GM23338 (cell line): ENCODE measurements around the gene CTNNA2. TPM values are rescaled to one million over a fixed set of nuclear protein-coding genes. Genes with fewer than 3 reads are reported as not detected.

Source experiments
- ATAC-seq: fragments of 200-7000 bp; cut with Tn5 transposase; 3 replicates; pipeline ENCODE4 v1.9.1; 2020
- DNase-seq: peaks from one replicate; pipeline ENCODE4 v3.0.0-alpha.2; 2015; ENCODE audit warnings: low spot score
- H2AFZ ChIP-seq: fragments of 200-600 bp; sonication (generic); 2 replicates; pipeline ENCODE4 v1.8.0; 2016; ENCODE audit warnings: antibody characterized with exemption, mild to moderate bottlenecking, moderate library complexity
- H3F3A ChIP-seq: fragments of 200-600 bp; sonication (generic); replicated peaks from 2 replicates; pipeline ENCODE4 v1.8.0; 2017; ENCODE audit warnings: antibody characterized with exemption, mixed run types, low read depth
- H3K27ac ChIP-seq: fragments of 200-600 bp; sonication (generic); 2 replicates; pipeline ENCODE4 v1.6.1; 2016; ENCODE audit warnings: low read depth
- H3K27me3 ChIP-seq: fragments of 200-600 bp; sonication (generic); 2 replicates; pipeline ENCODE4 v1.8.0; 2016; ENCODE audit warnings: mild to moderate bottlenecking, mixed run types, moderate library complexity; ENCODE audit not compliant: insufficient read depth
- H3K36me3 ChIP-seq: fragments of 200-600 bp; sonication (generic); 2 replicates; pipeline ENCODE4 v1.8.0; 2016; ENCODE audit warnings: mild to moderate bottlenecking; ENCODE audit not compliant: insufficient read depth
- H3K4me1 ChIP-seq: fragments of 200-600 bp; sonication (generic); 2 replicates; pipeline ENCODE4 v1.8.0; 2016; ENCODE audit warnings: mild to moderate bottlenecking, moderate library complexity; ENCODE audit not compliant: insufficient read depth
- H3K4me2 ChIP-seq: fragments of 200-600 bp; sonication (generic); 2 replicates; pipeline ENCODE4 v1.7.1; 2017; ENCODE audit warnings: mixed run types
- H3K4me3 ChIP-seq: fragments of 200-600 bp; sonication (generic); 2 replicates; pipeline ENCODE4 v1.6.1; 2016; ENCODE audit warnings: mixed run types
- H3K79me2 ChIP-seq: fragments of 200-600 bp; sonication (generic); replicated peaks from 2 replicates; pipeline ENCODE4 v1.8.0; 2017; ENCODE audit warnings: mild to moderate bottlenecking; ENCODE audit not compliant: insufficient read depth
- H3K9me2 ChIP-seq: fragments of 200-600 bp; sonication (generic); 2 replicates; pipeline ENCODE4 v1.8.0; 2017; ENCODE audit not compliant: insufficient read depth
- H4K20me1 ChIP-seq: fragments of 200-600 bp; sonication (generic); replicated peaks from 2 replicates; pipeline ENCODE4 v1.8.0; 2017; ENCODE audit warnings: mild to moderate bottlenecking; ENCODE audit not compliant: insufficient read depth
- H3K27ac Mint-ChIP-seq: 2 replicates; pipeline ENCODE4 v1.8.0; 2020; ENCODE audit warnings: inconsistent platforms, mild to moderate bottlenecking, moderate library complexity, mixed read lengths
- H3K27me3 Mint-ChIP-seq: 3 replicates; pipeline ENCODE4 v1.8.0; 2022; ENCODE audit warnings: low read depth, mild to moderate bottlenecking, moderate library complexity, mixed read lengths, inconsistent platforms; ENCODE audit not compliant: insufficient read depth, poor library complexity
- H3K36me3 Mint-ChIP-seq: 3 replicates; pipeline ENCODE4 v1.8.0; 2021; ENCODE audit warnings: low read depth, mild to moderate bottlenecking, inconsistent platforms, moderate library complexity, mixed read lengths
- H3K4me1 Mint-ChIP-seq: 3 replicates; pipeline ENCODE4 v1.8.0; 2020; ENCODE audit warnings: mild to moderate bottlenecking, inconsistent platforms, mixed read lengths
- H3K4me3 Mint-ChIP-seq: 3 replicates; pipeline ENCODE4 v1.8.0; 2021; ENCODE audit warnings: moderate library complexity, mild to moderate bottlenecking, inconsistent platforms, mixed read lengths
- H3K9me3 Mint-ChIP-seq: 3 replicates; pipeline ENCODE4 v1.8.0; 2020; ENCODE audit warnings: moderate library complexity, mild to moderate bottlenecking, inconsistent platforms, mixed read lengths
- CREB1 ChIP-seq: fragments of 250-450 bp; sonication (Bioruptor Pico); IDR thresholded peaks from 2 replicates; pipeline ENCODE4 v1.5.0; 2020; ENCODE audit warnings: low read depth, mild to moderate bottlenecking, moderate library complexity
- ETS1 ChIP-seq: IDR thresholded peaks from 2 replicates; pipeline ENCODE4 v1.6.1; 2016; ENCODE audit warnings: antibody characterized with exemption
- EZH2 ChIP-seq: fragments of 200-600 bp; sonication (generic); IDR thresholded peaks from one replicate; pipeline ENCODE4 v1.8.0; 2017; ENCODE audit warnings: antibody characterized with exemption, mild to moderate bottlenecking, low read depth; ENCODE audit not compliant: unreplicated experiment
- JUNB ChIP-seq: IDR thresholded peaks from one replicate; pipeline ENCODE4 v1.6.1; 2016; ENCODE audit warnings: antibody characterized with exemption; ENCODE audit not compliant: unreplicated experiment
- NANOG ChIP-seq: IDR thresholded peaks from 2 replicates; pipeline ENCODE4 v1.6.1; 2016; ENCODE audit warnings: antibody characterized with exemption, borderline replicate concordance
- ZNF114 ChIP-seq: fragments of 250-450 bp; sonication (Bioruptor Pico); IDR thresholded peaks from 2 replicates; pipeline ENCODE4 v1.5.0; 2020; ENCODE audit warnings: mild to moderate bottlenecking, moderate library complexity
- ZNF331 ChIP-seq: fragments of 250-450 bp; sonication (Bioruptor Pico); IDR thresholded peaks from 2 replicates; pipeline ENCODE4 v1.5.0; 2020; ENCODE audit warnings: low read depth, mild to moderate bottlenecking, moderate library complexity
- ZNF462 ChIP-seq: fragments of 250-450 bp; sonication (Bioruptor Pico); IDR thresholded peaks from 2 replicates; pipeline ENCODE4 v1.5.0; 2020; ENCODE audit warnings: mild to moderate bottlenecking, moderate library complexity
- polyA plus RNA-seq: library from polyadenylated mRNA; unstranded; fragments of >200 nt; fragmentation: Nextera tagmentation; extraction: Ambion mirVana; gene quantifications from 2 replicates; pipeline ENCODE4 v1.2.1, GENCODE V29; 2016
- total RNA-seq: library from RNA; depleted of rRNA; stranded (reverse); fragments of >200 nt; shearing (Covaris generic); gene quantifications from 2 replicates; pipeline ENCODE4 v1.2.3, GENCODE V29; 2014
- TF ChIP-seq, protein P1 (sequence below), 2 experiments: fragments of 200-600 bp in 1 of 2; sonication (generic) in 1 of 2; conservative IDR thresholded peaks; 2 replicates each; pipeline versions ENCODE4 v1.5.1 to v1.6.1; 2016 to 2017; ENCODE audit warnings: antibody characterized with exemption in 2 of 2, low read depth in 2 of 2, mild to moderate bottlenecking in 2 of 2, moderate library complexity in 1 of 2
- TF ChIP-seq, protein P2 (sequence below): IDR thresholded peaks from one replicate; pipeline ENCODE4 v1.6.1; 2018; ENCODE audit warnings: antibody characterized with exemption; ENCODE audit not compliant: unreplicated experiment

Gene CTNNA2
- total and polyA plus RNA-seq, 2 experiments from 2014 or later = 6.4 to 15.6 TPM

DNA sequence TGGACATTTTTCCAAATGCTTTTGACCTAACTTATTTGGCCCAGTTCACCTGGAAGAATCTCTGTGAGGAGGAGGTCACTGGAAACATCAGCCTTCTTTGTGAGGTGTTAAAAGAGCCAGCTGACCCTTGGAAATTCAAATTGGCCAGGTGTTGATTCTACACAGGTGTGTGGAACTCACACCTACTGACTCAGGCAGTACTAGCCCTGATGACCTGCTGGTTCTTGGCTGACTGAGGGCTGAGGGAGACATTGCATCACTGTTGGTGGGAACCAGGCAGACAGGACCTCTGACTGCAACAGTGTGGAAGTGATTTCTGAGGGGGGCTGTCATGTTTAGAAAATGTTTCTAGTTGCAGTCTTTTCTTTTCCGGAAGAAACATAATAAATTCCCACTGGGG is 1033.9 kb downstream of the CTNNA2 start (continued):
- TF ChIP-seq, protein P1, sequence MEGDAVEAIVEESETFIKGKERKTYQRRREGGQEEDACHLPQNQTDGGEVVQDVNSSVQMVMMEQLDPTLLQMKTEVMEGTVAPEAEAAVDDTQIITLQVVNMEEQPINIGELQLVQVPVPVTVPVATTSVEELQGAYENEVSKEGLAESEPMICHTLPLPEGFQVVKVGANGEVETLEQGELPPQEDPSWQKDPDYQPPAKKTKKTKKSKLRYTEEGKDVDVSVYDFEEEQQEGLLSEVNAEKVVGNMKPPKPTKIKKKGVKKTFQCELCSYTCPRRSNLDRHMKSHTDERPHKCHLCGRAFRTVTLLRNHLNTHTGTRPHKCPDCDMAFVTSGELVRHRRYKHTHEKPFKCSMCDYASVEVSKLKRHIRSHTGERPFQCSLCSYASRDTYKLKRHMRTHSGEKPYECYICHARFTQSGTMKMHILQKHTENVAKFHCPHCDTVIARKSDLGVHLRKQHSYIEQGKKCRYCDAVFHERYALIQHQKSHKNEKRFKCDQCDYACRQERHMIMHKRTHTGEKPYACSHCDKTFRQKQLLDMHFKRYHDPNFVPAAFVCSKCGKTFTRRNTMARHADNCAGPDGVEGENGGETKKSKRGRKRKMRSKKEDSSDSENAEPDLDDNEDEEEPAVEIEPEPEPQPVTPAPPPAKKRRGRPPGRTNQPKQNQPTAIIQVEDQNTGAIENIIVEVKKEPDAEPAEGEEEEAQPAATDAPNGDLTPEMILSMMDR (conservative IDR thresholded peaks at IDR 0.05; ENCODE audit: low read depth in 2 of 2) = no peak
- no peak for TF ChIP-seq NANOG

DNA sequence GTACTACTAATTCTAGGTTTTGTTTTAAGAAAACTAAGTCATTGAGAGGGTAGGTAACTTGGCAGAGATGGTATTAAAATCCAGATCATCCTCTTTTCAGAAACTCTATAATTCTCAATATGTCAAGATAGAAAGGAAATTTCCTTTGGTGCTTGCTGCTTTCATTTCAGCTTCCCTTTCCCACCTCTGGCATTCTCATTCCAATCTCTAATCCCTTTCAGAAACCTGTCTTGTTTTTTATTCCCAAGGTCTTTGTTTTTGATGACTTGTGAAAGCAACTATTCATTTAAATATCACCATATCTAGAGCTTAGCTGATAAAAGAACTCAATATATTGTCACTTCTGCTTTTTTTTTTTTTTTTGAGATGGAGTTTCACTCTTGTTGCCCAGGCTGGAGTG is 1034.5 kb downstream of the CTNNA2 start:
- Histone ChIP-seq H3F3A (no peaks in the 10 kb centered on the region), H3K4me2 (no peak overlapping the region), H3K79me2 (no peaks in the 10 kb centered on the region), H3K4me3 (no peak overlapping the region), H3K36me3 (no peaks in the 10 kb centered on the region), H4K20me1 (no peaks in the 10 kb centered on the region), H3K4me1 (peaks cover 18% of the 10 kb centered on the region), H3K27ac (0 out of 2 replicates have a peak overlapping the region, but pooled peaks have one; percentile 12), H3K27me3 (no peaks in the 10 kb centered on the region), H2AFZ (no peak overlapping the region), H3K9me2 (peaks cover 9% of the 10 kb centered on the region; the same call in 1 of the 2 replicates)
- Mint-ChIP-seq H3K27ac (no peak overlapping the region; the same call in 1 of the 2 replicates), H3K36me3 (no peaks in the 10 kb centered on the region), H3K27me3 (no peaks in the 10 kb centered on the region), H3K9me3 (no peaks in the 10 kb centered on the region), H3K4me3 (no peak overlapping the region), H3K4me1 (peaks cover 25% of the 10 kb centered on the region)
- DNase-seq (no peak), ATAC-seq (no peak)
- TF ChIP-seq, protein P1 (conservative IDR thresholded peaks at IDR 0.05; ENCODE audit: low read depth in 2 of 2) = no peak
- no peak for TF ChIP-seq ZNF331 (CRISPR knock-in tag)
- TF ChIP-seq ZNF462 (CRISPR knock-in tag) = no peak
- no peak for TF ChIP-seq NANOG
- no peak for TF ChIP-seq JUNB
- TF ChIP-seq EZH2 = no peak
- TF ChIP-seq ETS1 = no peak
- TF ChIP-seq, protein P2, sequence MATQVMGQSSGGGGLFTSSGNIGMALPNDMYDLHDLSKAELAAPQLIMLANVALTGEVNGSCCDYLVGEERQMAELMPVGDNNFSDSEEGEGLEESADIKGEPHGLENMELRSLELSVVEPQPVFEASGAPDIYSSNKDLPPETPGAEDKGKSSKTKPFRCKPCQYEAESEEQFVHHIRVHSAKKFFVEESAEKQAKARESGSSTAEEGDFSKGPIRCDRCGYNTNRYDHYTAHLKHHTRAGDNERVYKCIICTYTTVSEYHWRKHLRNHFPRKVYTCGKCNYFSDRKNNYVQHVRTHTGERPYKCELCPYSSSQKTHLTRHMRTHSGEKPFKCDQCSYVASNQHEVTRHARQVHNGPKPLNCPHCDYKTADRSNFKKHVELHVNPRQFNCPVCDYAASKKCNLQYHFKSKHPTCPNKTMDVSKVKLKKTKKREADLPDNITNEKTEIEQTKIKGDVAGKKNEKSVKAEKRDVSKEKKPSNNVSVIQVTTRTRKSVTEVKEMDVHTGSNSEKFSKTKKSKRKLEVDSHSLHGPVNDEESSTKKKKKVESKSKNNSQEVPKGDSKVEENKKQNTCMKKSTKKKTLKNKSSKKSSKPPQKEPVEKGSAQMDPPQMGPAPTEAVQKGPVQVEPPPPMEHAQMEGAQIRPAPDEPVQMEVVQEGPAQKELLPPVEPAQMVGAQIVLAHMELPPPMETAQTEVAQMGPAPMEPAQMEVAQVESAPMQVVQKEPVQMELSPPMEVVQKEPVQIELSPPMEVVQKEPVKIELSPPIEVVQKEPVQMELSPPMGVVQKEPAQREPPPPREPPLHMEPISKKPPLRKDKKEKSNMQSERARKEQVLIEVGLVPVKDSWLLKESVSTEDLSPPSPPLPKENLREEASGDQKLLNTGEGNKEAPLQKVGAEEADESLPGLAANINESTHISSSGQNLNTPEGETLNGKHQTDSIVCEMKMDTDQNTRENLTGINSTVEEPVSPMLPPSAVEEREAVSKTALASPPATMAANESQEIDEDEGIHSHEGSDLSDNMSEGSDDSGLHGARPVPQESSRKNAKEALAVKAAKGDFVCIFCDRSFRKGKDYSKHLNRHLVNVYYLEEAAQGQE = no peak
- no peak for TF ChIP-seq ZNF114 (CRISPR knock-in tag)
- TF ChIP-seq CREB1 (CRISPR knock-in tag) = no peak
